Measurements from ENCODE around the gene NEK11.
A peak's percentile ranks its signal among the peaks of the same experiment; 100 is the strongest.

Gene NEK11

GRCh38 chr3:131374741-131375140 lies 348.1 kb downstream of the NEK11 start:
- H3K27ac ChIP-seq: no peak overlapping the region
- TF ChIP-seq, protein P1, sequence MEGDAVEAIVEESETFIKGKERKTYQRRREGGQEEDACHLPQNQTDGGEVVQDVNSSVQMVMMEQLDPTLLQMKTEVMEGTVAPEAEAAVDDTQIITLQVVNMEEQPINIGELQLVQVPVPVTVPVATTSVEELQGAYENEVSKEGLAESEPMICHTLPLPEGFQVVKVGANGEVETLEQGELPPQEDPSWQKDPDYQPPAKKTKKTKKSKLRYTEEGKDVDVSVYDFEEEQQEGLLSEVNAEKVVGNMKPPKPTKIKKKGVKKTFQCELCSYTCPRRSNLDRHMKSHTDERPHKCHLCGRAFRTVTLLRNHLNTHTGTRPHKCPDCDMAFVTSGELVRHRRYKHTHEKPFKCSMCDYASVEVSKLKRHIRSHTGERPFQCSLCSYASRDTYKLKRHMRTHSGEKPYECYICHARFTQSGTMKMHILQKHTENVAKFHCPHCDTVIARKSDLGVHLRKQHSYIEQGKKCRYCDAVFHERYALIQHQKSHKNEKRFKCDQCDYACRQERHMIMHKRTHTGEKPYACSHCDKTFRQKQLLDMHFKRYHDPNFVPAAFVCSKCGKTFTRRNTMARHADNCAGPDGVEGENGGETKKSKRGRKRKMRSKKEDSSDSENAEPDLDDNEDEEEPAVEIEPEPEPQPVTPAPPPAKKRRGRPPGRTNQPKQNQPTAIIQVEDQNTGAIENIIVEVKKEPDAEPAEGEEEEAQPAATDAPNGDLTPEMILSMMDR (conservative IDR thresholded peaks at IDR 0.05): no peak

DNA sequence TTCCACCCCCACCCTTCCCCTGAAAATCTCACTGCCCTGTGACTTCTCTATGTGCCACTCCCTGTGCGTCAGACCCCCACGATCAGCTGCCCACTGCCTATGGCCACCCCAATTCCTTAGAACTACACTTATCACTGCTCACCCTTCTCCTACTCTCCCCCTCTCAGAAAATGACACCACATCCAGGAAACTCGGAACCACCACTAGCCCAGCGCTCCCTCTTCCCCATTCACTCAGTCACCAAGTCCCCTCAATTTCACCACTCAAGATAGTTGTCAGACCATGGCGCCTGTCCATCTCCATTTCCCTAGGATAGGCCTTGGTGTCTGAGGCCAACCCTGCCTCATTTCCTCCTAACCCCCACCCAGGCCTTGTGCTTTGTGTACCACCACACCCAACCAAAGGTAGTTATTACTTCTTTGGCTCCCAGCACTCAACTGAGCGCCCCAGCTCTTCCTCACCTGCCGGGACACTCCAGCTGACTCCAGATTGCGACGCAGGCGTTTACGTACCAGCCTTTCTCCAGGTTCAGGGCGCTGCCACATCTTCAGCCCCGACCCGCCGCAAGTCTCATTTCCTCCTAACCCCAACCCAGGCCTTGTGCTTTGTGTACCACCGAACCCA lies 354.3 kb downstream of the NEK11 start:
- H3K27ac ChIP-seq: peak overlapping the region; percentile 89

GRCh38 chr3:131381445-131382291 lies 355.0 kb downstream of the NEK11 start, which contains the start of gene NUDT16:
Gene NUDT16, plus strand, starts transcription at chr3:131381774. Its CDS starts 31 bp downstream, at chr3:131381805.
- TF ChIP-seq, protein P1 (conservative IDR thresholded peaks at IDR 0.05): no peak
- H3K27ac ChIP-seq: peak within 1 kb of the TSS; percentile 89

DNA sequence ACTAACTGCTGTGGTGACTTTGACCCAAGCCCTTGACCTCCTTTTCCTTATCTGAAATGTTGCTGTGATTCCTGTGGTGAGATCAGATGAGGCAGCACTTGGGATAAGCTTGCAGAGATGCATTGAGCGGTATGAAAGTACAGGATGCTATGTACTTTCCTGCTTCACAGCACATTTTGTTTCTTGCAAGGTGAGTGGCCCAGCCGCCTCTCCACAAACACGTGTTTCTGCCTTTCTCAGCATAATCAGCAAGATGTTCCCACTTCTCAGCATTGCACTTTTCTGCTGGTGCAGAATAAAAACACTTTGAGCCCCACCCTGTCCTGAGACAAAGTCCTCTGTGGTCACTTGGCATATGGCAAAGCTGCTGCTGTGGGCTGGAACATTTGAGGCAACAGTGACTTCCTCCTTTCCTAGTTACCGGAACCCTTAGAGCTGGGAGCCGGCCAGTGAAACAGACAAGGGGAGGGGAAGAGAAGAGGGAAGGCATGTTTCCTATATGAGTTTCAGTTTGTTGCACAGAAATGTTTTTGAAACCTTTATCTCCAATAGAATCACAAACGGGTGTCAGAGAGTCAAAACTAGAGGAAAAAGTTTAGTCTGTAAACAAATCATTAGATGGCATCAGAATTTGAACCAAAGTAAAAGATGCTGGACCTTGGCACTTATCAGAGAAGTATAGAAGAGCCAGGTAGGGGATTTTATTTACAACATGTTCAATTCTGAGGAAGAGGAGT lies 359.9 kb downstream of the NEK11 start:
- TF ChIP-seq, protein P1 (conservative IDR thresholded peaks at IDR 0.05): no peak
- H3K27ac ChIP-seq: peak overlapping the region; percentile 74

DNA sequence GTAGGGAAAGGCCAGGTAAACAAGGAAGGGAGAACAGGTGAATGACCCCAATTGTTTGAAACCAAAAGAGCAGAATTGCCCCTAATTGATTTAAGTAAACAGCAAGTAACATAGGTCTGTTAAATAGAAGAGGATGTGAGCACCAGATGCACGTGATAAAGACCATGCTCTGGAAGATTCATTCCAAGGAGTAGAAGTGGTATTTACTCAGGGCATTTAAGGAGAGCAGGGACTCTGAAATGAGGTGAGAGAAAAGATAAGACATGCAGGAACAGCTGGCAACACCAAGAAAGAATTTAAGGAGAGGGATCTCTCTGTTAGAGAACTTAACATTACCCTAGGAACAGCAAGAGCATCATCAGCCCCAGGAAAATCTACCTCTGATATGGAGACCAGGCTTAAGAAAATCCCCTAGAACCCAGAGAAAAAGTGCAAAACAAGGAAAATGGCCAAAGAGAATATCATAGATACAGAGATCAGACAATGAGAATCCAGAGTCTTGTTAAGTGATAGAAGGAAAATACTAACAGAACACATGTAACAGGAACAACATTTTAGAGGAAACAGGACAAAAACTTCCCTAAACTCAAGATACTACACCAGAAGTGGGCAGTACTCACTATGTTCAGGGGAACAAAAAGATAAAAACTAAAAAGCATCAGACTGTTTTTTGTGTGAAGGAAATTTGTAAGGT lies 361.3 kb downstream of the NEK11 start:
- TF ChIP-seq, protein P1 (conservative IDR thresholded peaks at IDR 0.05): no peak

GRCh38 chr3:131388490-131388799 lies 361.8 kb downstream of the NEK11 start:
- H3K27ac ChIP-seq: peak overlapping the region; percentile 74
- TF ChIP-seq, protein P1 (conservative IDR thresholded peaks at IDR 0.05): no peak

More for the DNA sequence above, 361.3 kb downstream of the NEK11 start:
- H3K27ac ChIP-seq: peak overlapping the region; percentile 74

DNA sequence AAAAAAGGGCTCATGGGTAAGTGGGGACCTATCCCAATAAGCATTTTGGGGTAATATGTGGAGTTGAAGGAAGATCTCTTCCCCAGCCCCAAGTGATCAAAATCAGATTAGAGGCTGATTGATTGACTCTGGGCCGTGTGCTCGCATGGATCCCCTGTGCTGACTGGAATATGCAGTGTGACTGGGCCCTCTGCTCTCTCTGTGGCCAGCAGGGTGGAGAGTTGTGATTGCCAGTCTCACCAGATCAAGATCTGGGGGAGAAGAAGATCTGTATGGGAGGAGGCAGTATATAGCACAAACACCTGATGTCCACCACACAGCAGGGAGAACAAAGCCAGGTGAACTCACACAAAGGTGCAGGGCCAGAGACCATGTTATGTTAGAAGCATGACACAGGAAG lies 363.7 kb downstream of the NEK11 start:
- no peak overlapping the region for H3K27ac ChIP-seq
- TF ChIP-seq, protein P1 (conservative IDR thresholded peaks at IDR 0.05): no peak

All from VCaP (cell line).